ENCODE data around the gene CCDC87. TPM values are rescaled to one million over a fixed set of nuclear protein-coding genes. Genes with fewer than 3 reads are reported as not detected.

CCDC87 gene
- total RNA-seq, 1 experiment from 2014 or later, result 1.1 TPM

DNA sequence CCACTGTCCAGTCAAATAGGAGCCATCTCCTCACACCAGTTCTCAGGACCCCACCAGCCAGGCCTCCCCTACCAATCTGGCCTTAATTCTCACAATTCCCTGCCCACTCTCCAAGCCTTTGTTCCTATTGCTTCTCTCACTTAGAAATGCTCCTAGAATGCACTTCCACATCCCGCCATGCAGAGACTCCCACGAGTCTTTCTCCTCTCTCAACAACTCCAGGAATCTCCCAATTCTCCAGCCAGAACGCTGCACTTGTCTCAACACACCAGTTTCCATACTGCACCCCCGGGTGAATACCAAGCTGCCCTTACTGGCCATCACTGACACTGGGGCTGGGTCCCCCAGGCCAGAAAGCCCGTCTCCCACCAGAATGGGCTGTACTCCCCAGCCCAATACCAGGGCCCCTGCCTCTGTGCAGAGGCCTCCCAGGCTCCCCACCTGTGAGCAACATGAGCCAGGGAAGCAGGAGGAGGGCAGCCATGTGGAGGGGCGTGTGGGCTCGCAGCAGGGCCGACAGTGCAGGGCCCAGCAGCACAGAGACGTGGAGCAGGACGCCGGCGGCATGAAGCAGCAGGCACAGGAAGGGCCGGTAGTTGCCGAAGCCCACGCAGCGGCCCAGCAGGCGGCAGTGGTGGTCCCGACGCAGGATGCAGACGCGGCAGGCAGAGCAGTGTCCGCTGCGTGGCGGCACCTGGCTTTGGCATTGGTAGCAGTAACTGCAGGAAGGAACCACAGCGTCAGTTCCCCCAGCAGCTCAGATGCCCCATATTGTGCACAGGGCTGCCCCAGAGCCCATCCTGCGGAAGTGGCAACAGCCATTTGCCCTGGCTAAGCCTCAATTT, 49.4 kb downstream of the CCDC87 start:
- Histone ChIP-seq H2BK20ac (ENCODE audit: low read depth, low read length, poor library complexity, severe bottlenecking) (no peak overlapping the region), H3T11ph (ENCODE audit: low read length) (no peak overlapping the region), H2AFZ (ENCODE audit: low read length) (no peak overlapping the region), H3K4me1 (ENCODE audit: insufficient read depth, low read length) (no peaks in the 10 kb centered on the region; the same call in 1 of the 2 replicates), H4K5ac (ENCODE audit: insufficient read length, low read depth, low read length) (no peak overlapping the region), H3K14ac (ENCODE audit: insufficient read depth, low read length) (no peak overlapping the region), H2BK12ac (ENCODE audit: insufficient read length, low read depth, low read length) (no peak overlapping the region), H3K27ac (ENCODE audit: insufficient read length, low read depth, low read length) (no peak overlapping the region), H2BK120ac (ENCODE audit: low read depth, low read length, poor library complexity, severe bottlenecking) (no peak overlapping the region), H3K9me3 (ENCODE audit: control insufficient read depth, low read depth, low read length) (no peaks in the 10 kb centered on the region), H4K8ac (replicated peaks; ENCODE audit: insufficient read length, low read depth, low read length) (no peak overlapping the region), H4K20me1 (ENCODE audit: control insufficient read depth, insufficient read depth, insufficient read length) (no peaks in the 10 kb centered on the region), H3K4me2 (ENCODE audit: insufficient read depth, insufficient read length, low read length) (no peak overlapping the region), H3K56ac (ENCODE audit: insufficient read length, low read depth, low read length) (no peak overlapping the region), H2BK15ac (ENCODE audit: low read depth, low read length) (no peak overlapping the region), H3K4ac (ENCODE audit: low read depth, low read length) (no peak overlapping the region), H2BK5ac (ENCODE audit: insufficient read length, low read length) (no peak overlapping the region), H3K23me2 (ENCODE audit: insufficient read length, low read depth, low read length, poor library complexity, severe bottlenecking) (no peaks in the 10 kb centered on the region), H3K9ac (ENCODE audit: extremely low read depth, insufficient read length, low read length) (no peak overlapping the region), H3K27me3 (ENCODE audit: insufficient read depth, low read length) (no peaks in the 10 kb centered on the region), H3K18ac (ENCODE audit: insufficient read length, low read depth, low read length) (no peak overlapping the region), H3K79me2 (ENCODE audit: insufficient read depth, low read length) (no peaks in the 10 kb centered on the region), H4K91ac (ENCODE audit: insufficient read length, low read depth, low read length) (no peak overlapping the region), H3K79me1 (ENCODE audit: insufficient read depth, low read depth, low read length, poor library complexity, severe bottlenecking) (no peaks in the 10 kb centered on the region), H2AK5ac (ENCODE audit: insufficient read length, low read length) (no peak overlapping the region), H3K23ac (ENCODE audit: insufficient read length, low read depth, low read length) (no peak overlapping the region)
- H3K27ac Mint-ChIP-seq, result peak overlapping the region; percentile 1 to 53 (median 13); a peak in 5 of 7 replicates
- TF ChIP-seq CTCF (conservative IDR thresholded peaks at IDR 0.05), result peak; percentile 36; the same call in 1 of the 3 replicates
- peak overlapping the region in 1 of 2 experiments; percentile 11; a peak in 2 of 5 replicates for H3K4me3 Mint-ChIP-seq
- DNase-seq, result peak; percentile 87
- no peaks in the 10 kb centered on the region for H3K9me3 Mint-ChIP-seq
- H3K4me1 Mint-ChIP-seq, result peaks cover 34 to 35% of the 10 kb centered on the region in 2 experiments
- no peaks in the 10 kb centered on the region; the same call in none of the 2 replicates for H3K27me3 Mint-ChIP-seq (ENCODE audit: low read depth)
- no CpG with 5 or more reads among the region's 26 CpGs for WGBS (ENCODE audit: extremely low coverage, insufficient read length, low lambda C conversion rate)
- peaks cover 0 to 28% (median 24%) of the 10 kb centered on the region in 3 experiments for H3K36me3 Mint-ChIP-seq (ENCODE audit: insufficient read depth in 1 of 3, low read depth in 3 of 3)

All from H9 (cell line).